HG02973 (cell line): ENCODE results near the gene ACAD10.
"Not testable (repeated sequence)": the region's sequence is repeated elsewhere in the genome, so short reads cannot be mapped to it uniquely, and the experiment has no call there.

Source experiments
- ATAC-seq: cut with Tn5 transposase; IDR thresholded peaks from one replicate; pipeline ENCODE4 v1.9.1; 2021; ENCODE audit warnings: moderate library complexity; ENCODE audit not compliant: unreplicated experiment

The ACAD10 gene

DNA sequence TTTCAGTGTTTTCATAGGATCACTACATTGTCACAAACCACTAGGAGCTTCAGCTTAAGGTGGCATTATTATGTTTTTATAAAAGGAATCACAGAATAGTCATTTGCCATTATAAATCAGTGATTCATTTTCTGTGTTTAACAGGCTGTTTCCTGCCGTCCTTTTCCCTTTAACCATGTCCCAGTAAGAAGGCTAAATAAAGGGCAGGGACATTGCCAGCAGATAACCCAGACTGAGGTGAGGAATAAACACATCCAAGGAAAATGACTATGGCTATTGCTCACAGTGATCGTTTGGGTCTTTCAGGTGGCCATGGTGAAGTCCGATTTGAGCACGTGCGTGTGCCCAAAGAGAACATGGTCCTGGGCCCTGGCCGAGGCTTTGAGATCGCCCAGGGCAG is 63.0 kb downstream of the ACAD10 start:
- ATAC-seq, result no peak

DNA sequence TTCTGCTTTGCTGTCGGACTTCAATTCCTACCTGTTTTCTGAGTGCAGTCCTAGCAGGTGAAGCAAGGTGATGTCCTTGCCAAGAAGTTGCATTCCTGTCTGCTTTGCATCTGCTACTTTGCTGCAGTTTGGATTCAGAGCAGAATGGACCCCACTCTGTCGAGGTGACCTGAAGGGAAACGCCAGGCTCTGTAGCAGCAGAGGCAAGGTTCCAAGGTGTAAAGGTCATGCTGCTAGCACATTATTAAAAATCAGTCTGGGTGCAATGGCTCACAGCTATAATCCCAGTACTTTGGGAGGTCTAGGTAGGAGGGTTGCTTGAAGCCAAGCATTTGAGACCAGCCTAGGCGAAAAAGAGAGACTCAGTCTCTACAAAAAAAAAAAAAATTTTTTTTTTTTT is 63.5 kb downstream of the ACAD10 start:
- ATAC-seq, result no peak

DNA sequence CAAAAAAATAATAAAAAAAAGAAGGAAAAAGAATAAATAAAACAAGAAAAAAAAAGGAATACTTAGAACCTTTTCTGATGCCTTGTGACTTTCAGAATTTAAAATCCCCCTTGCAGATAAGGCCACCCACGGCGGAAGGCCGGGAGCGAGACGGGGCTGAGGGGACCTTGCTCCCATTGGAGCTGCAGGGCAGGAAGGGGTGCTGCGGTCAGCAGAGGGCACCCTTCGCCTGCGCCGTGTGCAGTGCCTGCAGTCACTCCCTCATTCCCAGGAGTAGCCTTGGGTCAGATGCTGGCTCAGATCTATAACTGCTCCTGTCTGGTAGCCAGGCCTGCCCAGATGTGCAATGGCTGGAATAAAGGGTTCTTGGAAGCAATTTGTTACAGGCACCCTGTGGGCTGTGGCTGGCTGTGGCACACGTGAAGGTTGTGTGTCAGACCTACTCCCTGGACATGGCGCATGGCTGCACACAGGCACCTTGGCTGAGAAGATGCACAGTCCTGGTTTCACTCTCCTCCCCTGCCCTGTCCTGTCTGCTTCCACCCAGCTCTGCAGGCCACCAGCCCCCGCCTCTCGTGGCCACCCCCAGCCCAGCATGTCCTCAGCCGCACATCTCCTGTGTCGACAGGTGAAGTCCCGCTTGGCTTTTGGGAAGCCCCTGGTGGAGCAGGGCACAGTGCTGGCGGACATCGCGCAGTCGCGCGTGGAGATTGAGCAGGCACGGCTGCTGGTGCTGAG is 67.5 kb downstream of the ACAD10 start:
- ATAC-seq, result no peak

DNA sequence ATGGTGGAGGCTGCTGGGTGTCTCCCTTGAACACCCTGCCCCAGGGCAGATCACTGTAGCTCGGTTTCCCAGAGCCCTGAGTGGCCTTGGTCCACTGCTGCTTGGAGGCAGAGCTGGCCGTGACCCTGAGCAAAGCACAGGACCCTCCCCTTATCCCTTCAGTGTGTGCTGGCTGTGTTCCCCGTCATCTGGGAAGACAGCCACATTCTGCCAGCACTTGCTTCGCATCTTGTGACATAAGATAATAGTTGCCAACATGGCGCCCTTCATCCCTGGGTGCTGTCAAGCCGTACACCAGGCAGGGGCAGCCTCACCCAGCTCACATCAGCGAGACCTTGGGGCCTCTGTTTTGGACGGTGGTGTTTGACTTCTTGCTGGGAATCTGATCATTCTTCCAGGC is 68.8 kb downstream of the ACAD10 start:
- ATAC-seq, result no peak

DNA sequence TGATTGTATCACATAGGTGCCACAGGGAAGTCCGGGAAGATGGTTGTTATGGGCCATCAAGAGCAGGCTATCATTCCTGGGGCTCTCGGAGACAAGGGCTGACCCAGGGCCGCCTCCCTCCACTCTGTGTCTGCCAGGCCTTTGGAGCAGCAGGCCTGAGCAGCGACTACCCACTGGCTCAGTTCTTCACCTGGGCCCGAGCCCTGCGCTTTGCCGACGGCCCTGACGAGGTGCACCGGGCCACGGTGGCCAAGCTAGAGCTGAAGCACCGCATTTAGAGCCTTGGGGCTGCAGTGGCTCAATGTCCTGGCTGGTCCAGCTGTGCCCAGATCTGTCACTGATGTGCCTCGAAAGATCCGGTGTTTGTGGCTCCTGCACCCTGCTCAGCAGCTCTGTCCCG is 70.3 kb downstream of the ACAD10 start:
- no peak for ATAC-seq

DNA sequence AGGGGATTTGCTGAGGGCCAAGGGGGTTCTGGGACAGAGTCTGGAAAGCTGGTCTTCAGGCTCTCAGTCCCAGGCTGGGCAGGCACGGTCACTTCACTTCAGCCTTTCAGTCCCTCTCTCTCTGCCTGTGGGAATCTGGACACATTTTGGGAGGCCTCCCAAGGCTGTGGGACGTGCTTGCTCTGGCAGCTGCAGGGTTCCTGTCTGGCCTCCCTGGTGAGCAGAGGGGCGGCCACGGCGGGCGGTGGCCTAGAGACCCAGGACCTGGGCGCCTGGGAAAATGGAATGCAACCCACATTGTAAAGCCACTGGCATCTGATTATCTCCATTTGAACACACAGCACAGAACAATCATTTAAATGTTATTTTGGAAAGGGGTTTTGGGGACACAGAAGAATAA is 70.8 kb downstream of the ACAD10 start:
- no peak for ATAC-seq

DNA sequence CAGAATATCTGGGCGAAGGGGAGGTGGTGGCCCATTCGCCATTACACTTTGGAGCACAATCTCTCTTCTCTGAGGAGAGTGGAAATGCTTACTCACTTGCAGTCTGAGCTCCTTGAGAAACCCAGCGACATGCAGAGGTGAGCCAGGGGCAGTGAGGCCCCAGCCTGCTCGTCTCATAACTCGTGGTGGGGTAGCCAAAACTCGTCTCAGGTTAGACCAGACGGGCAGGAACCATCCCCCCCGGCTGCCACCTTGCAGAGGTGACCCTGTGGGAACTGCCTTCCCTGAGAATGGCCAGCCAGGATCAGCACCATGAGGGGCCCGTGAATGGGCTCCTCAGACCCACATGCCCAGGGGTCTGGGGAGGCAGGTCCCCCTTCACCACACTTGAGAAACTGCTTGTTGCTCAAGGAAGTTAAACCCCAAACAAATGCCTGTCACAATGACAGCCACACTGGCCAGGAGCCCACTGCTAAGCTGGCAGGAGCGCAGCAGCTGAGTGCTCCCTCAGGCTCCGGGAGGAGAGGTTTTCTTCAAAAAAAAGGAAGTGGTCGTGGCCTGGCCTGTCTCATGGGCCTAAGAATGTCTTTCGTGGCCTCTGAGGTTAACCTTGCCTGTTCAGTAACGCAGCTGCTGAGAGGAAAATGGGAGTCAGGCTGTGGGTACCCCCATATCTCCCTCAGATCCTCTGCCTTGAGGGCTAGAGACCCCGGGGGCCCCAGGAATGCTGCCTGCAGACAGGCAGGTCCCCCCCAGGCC is 71.7 kb downstream of the ACAD10 start:
- ATAC-seq, result no peak

DNA sequence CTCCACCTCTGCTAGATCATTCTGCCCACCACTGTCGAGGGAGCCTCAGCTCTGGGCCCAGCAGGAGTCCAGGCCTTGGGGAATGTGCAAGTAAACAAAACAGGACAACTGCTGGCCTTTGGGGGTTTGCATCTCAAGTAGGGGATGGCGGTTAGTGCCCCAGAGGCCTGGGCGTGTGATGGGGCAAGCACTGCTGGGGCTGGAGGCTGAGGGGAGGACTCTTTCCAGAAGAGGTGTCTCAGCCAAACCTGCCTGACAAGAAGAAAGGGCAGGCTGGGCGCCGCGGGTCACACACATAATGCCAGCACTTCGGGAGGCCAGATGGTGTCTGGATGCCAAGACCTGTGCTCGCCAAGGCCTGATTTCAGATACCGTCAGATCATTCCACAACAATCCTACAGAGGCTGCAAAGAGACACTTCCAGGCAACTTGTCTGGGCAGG is 72.3 kb downstream of the ACAD10 start:
- no peak for ATAC-seq

DNA sequence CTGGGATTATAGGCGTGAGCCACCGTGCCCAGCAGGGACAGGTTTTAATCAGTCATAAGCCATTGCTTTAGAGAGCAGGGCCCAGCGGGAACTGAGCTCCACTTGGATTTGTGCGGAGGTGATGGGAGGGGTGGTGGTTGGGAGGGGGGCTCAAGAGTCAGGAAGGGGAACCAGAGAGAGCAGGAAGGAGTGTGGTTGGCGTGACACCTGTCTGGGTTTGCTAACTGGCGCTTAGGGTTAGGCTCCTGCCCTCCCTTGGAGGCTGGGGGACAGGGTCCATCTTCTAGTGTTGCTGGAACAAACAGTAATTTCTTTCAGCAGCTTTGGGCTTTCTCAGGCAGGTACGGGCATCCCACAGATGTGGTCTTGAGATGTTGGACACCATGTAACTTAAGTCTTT is 73.4 kb downstream of the ACAD10 start:
- ATAC-seq, result no peak

DNA sequence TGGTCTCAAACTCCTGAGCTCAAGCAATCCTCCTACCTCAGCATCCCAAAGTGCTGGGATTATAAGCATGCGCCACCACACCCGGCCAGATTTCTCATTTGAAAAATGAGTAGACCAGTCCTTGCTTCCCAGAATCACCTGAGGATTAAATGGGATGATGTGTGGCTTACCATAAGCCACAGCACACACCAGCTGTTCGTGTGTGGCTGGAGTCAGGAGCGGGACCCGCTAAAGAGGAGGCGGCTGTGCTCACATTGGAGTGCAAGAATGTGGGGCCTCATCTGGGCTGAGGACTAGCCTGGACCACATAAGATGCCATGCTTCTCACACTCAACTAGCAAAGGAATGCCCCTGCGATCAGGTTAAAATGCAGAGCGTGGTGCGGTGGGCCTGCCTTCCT is 74.1 kb downstream of the ACAD10 start:
- ATAC-seq, result no peak

DNA sequence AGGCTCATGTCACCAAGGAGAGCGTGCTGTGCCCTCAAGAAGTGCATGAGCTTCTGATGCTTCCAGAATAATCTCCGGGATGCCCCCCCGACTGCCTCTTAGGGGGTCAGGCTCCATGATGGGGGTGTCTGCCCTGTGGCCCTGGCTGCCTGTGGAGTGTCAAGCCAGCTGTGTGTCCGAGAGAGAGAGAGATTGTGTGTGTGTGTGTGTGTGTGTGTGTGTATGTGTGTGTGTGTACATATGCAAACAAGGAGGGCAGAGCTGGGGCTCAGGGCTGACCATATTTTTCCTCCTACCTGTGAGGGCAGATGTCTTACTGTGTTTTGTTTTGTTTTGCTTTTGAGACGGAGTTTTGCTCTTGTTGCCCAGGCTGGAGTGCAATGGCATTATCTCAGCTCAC is 75.2 kb downstream of the ACAD10 start:
- ATAC-seq, result no peak

DNA sequence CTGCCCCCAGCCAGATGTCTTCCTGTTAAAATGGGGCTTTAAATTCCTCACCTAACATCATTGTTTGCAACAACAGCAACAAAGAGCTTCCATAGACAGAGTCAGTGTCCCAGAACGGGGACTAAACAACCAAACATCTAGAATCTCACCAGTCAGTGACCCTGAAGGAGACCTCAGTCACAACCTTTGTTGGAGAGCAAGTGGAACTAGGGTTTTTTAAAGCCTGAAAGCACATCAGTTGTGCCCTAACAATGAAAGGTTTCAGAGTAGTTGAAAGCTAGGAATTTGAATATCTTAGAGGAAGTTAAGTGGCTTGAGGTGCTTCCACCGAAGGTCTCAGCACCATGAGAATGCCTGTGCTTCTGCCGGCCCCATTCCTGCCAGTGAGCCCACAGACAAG is 75.9 kb downstream of the ACAD10 start:
- no peak for ATAC-seq

DNA sequence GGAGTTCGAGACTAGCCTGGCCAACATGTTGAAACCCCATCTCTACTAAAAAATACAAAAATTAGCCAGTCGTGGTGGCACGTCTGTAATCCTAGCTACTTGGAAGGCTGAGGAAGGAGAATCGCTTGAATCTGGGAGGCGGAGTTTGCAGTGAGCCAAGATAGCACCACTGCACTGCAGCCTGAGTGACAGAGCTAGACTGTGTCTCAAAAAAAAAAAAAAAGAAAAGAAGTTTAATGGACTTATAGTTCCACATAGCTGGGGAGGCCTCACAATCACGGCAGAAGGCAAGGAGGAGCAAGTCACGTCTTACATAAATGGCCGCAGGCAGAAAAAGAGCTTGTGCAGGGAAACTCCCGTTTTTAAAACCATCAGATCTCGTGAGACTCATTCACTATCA is 77.7 kb downstream of the ACAD10 start:
- ATAC-seq, result not testable (repeated sequence)

DNA sequence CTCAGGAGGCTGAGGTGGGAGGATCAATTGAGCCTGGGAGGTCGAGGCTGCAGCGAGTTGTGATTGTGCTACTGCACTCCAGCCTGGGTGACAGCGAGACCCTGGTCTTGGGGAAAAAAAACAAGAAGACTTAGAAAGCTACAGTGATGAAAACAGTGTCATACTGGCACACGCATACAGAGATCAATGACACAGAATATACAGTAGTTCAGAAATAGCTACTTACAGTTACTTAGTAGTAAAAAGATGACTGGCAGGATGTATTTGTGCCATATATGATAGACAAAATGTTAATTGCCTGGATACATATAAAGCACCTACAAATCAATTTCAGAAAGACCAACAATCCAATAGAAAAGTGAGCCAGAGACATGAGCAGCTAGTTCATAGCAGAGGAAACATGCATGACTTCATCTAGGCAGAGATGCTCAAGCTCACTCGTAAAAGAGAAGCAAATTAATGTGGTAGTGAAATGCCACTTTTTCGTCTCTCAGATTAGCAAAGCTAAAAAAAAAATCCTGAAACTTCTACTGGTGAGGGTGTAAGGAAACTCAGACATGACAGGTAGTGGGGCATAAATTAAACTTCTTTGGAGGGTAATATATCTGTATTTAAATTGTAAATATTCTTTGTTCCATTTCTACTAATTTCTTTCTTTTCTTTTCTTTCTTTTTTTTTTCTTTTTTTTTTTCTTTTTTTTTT is 78.4 kb downstream of the ACAD10 start:
- no peak for ATAC-seq

DNA sequence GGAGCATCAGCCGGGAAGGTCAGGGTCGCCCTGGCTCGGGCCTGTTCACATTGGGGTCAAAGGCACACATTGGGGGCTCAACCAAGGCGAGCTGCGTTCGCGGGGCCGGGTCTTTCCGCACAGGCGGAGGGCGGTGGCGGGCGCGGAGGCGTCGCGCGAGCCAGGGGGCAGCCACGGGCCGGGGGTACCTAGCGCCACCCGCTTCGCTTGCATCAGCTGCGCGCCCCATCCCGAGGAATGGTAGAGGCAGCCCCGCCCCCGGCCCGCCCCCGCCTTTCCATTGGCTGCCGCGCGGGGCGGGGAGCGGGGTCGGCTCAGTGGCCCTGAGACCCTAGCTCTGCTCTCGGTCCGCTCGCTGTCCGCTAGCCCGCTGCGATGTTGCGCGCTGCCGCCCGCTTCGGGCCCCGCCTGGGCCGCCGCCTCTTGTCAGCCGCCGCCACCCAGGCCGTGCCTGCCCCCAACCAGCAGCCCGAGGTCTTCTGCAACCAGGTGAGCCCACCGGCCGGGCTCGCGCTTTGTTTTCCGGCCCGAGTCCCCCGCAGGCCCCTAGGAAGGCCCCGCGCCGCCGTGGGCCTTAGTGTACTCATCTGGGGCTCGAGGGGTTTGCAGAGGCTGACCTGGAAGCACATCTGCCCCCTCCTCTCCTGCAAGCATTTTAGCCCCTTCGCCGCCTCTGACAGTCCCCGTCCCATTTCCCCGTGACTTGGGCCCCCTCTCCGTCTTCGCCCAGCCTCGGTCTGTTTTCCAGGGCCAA is 80.9 kb downstream of the ACAD10 start, which contains the start of gene ALDH2:
ALDH2 (plus strand) TSS at position 326 of the 754 bp plus-strand sequence; CDS start at position 376, 50 bp downstream.
- no peak for ATAC-seq

DNA sequence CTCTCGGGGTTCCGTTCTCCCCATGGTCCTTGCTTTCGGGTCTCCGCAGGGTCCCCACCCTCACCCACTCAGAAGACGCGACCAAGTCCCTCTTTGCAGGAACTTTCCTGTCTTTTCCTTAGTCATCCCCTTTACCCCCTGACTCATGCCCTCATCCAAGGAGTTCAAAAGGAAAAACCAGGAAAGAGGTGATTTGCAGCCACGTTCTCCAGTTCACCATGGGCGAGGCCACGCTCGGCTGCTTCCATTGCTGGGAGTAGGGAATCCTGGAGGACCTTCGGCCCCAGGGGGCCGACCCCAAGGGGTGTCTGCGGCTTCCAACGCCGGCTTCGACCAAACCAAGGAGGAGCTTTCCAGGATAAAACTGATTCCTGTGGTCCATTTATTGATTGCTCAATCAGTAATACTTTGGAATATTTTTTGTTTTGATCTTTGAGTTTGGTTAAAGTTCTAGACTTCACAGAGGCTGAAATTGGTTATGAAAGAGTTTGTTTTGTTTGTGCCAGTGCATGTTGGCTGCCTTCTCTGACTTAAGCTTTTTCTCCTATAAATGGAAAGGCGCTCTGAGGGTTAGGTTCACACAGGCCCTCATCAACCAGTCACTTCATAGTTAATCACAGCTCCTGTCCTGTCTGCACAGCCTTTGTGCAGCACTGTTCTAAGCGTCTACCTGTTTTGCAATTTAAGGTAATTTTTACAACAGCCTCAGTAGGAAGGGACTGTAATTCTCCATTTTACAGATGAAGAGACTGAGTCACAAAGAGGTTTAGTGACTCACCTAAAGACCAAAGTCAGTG is 81.7 kb downstream of the ACAD10 start:
- no peak for ATAC-seq

DNA sequence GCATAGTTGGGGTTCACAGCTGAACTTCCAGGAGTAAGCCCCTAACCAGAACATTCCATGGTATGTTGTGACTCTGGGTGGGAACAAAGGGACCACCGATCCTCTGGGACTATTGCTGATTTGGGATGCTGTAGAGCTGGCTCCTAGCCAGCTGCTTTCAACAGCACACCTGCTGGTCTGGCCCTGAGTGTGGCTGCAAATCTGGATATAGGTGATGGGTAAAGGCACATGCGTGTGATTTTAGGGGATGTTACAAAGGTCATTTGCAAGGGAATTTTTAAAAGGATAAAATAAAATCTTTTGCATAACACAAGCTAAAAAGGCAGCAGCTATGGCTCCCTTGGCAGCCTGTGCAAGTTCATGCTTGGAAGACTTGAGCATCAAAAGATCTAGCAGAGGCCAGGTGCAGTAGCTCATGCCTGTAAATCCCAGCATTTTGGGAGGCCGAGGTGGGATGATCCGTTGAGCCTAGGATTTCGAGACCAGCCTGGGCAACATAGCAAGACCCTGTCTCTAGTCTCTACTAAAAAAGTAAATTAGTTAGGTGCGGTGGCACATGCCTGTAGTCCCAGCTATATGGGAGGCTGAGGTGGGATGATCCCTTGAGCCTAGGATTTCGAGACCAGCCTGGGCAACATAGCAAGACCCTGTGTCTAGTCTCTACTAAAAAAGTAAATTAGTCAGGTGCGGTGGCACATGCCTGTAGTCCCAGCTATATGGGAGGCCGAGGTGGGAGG is 82.5 kb downstream of the ACAD10 start:
- no peak for ATAC-seq

DNA sequence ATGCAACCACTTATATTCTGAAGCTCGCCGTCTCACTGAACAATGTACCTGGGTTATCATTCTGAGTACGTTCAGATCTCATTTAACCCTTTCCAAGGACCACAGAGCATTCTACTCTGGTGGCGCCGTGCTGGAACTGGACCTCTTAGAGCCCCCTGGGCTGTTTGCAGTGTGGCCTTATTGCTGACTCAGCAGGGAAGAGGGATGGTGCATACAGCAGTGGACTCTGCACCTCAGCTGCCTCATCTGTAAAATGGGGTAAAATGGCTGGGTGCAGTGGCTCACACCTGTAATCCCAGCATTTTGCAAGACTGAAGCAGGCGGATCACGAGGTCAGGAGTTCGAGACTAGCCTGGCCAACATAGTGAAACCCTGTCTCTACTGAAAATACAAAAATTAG is 83.7 kb downstream of the ACAD10 start:
- ATAC-seq, result no peak

DNA sequence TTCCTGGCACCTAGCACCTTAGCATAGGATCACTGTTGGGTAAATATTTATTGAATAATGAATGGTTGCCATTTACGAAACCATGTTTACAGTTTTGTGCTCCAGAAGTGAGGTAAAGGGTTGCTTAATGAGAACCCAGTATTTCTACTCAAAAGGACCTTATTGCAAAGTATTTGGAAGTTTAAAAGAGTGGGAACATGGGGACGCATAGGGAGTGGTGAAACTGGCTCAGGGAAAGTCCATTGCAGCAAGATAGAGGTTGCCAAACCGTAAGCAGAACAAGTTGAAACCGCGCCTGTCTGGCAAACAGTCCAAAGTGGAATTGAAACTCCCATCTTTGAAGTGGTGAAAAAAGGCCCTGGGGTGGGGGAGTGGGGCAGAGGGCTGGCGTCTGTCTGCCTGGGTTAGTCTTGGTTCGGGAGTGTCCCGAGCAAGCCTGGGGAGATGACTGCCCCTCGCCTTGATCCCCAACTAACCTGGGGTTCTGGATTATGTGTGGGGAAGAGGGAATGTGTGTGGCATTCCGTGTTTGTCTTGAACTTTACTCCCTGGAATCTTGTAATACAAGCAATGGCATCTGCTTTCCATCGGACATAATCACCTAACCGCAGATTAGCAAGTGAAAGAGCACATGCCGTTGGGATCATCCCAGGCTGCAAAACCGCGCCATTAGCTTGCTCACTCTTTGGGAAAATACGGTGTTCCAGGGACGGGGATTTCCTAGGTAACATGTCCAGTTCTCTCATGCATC is 88.1 kb downstream of the ACAD10 start:
- no peak for ATAC-seq
